GM23338 (cell line): ENCODE data around the gene FRAT1. TPM values are rescaled to one million over a fixed set of nuclear protein-coding genes. Genes with fewer than 3 reads are reported as not detected.

Experiments used
- ATAC-seq: fragments of 200-7000 bp; cut with Tn5 transposase; 3 replicates; pipeline ENCODE4 v1.9.1; 2020
- DNase-seq: peaks from one replicate; pipeline ENCODE4 v3.0.0-alpha.2; 2015; ENCODE audit warnings: low spot score
- H2AFZ ChIP-seq: fragments of 200-600 bp; sonication (generic); 2 replicates; pipeline ENCODE4 v1.8.0; 2016; ENCODE audit warnings: antibody characterized with exemption, mild to moderate bottlenecking, moderate library complexity
- H3F3A ChIP-seq: fragments of 200-600 bp; sonication (generic); replicated peaks from 2 replicates; pipeline ENCODE4 v1.8.0; 2017; ENCODE audit warnings: antibody characterized with exemption, mixed run types, low read depth
- H3K27ac ChIP-seq: fragments of 200-600 bp; sonication (generic); 2 replicates; pipeline ENCODE4 v1.6.1; 2016; ENCODE audit warnings: low read depth
- H3K27me3 ChIP-seq: fragments of 200-600 bp; sonication (generic); 2 replicates; pipeline ENCODE4 v1.8.0; 2016; ENCODE audit warnings: mild to moderate bottlenecking, mixed run types, moderate library complexity; ENCODE audit not compliant: insufficient read depth
- H3K36me3 ChIP-seq: fragments of 200-600 bp; sonication (generic); 2 replicates; pipeline ENCODE4 v1.8.0; 2016; ENCODE audit warnings: mild to moderate bottlenecking; ENCODE audit not compliant: insufficient read depth
- H3K4me1 ChIP-seq: fragments of 200-600 bp; sonication (generic); 2 replicates; pipeline ENCODE4 v1.8.0; 2016; ENCODE audit warnings: mild to moderate bottlenecking, moderate library complexity; ENCODE audit not compliant: insufficient read depth
- H3K4me2 ChIP-seq: fragments of 200-600 bp; sonication (generic); 2 replicates; pipeline ENCODE4 v1.7.1; 2017; ENCODE audit warnings: mixed run types
- H3K4me3 ChIP-seq: fragments of 200-600 bp; sonication (generic); 2 replicates; pipeline ENCODE4 v1.6.1; 2016; ENCODE audit warnings: mixed run types
- H3K79me2 ChIP-seq: fragments of 200-600 bp; sonication (generic); replicated peaks from 2 replicates; pipeline ENCODE4 v1.8.0; 2017; ENCODE audit warnings: mild to moderate bottlenecking; ENCODE audit not compliant: insufficient read depth
- H3K9me2 ChIP-seq: fragments of 200-600 bp; sonication (generic); 2 replicates; pipeline ENCODE4 v1.8.0; 2017; ENCODE audit not compliant: insufficient read depth
- H4K20me1 ChIP-seq: fragments of 200-600 bp; sonication (generic); replicated peaks from 2 replicates; pipeline ENCODE4 v1.8.0; 2017; ENCODE audit warnings: mild to moderate bottlenecking; ENCODE audit not compliant: insufficient read depth
- H3K27ac Mint-ChIP-seq: 2 replicates; pipeline ENCODE4 v1.8.0; 2020; ENCODE audit warnings: inconsistent platforms, mild to moderate bottlenecking, moderate library complexity, mixed read lengths
- H3K27me3 Mint-ChIP-seq: 3 replicates; pipeline ENCODE4 v1.8.0; 2022; ENCODE audit warnings: low read depth, mild to moderate bottlenecking, moderate library complexity, mixed read lengths, inconsistent platforms; ENCODE audit not compliant: insufficient read depth, poor library complexity
- H3K36me3 Mint-ChIP-seq: 3 replicates; pipeline ENCODE4 v1.8.0; 2021; ENCODE audit warnings: low read depth, mild to moderate bottlenecking, inconsistent platforms, moderate library complexity, mixed read lengths
- H3K4me1 Mint-ChIP-seq: 3 replicates; pipeline ENCODE4 v1.8.0; 2020; ENCODE audit warnings: mild to moderate bottlenecking, inconsistent platforms, mixed read lengths
- H3K4me3 Mint-ChIP-seq: 3 replicates; pipeline ENCODE4 v1.8.0; 2021; ENCODE audit warnings: moderate library complexity, mild to moderate bottlenecking, inconsistent platforms, mixed read lengths
- H3K9me3 Mint-ChIP-seq: 3 replicates; pipeline ENCODE4 v1.8.0; 2020; ENCODE audit warnings: moderate library complexity, mild to moderate bottlenecking, inconsistent platforms, mixed read lengths
- CREB1 ChIP-seq: fragments of 250-450 bp; sonication (Bioruptor Pico); IDR thresholded peaks from 2 replicates; pipeline ENCODE4 v1.5.0; 2020; ENCODE audit warnings: low read depth, mild to moderate bottlenecking, moderate library complexity
- EZH2 ChIP-seq: fragments of 200-600 bp; sonication (generic); IDR thresholded peaks from one replicate; pipeline ENCODE4 v1.8.0; 2017; ENCODE audit warnings: antibody characterized with exemption, mild to moderate bottlenecking, low read depth; ENCODE audit not compliant: unreplicated experiment
- EZH2phosphoT487 ChIP-seq: fragments of 200-600 bp; sonication (generic); IDR thresholded peaks from one replicate; pipeline ENCODE4 v1.8.1; 2018; ENCODE audit warnings: antibody characterized with exemption; ENCODE audit not compliant: unreplicated experiment
- JUNB ChIP-seq: IDR thresholded peaks from one replicate; pipeline ENCODE4 v1.6.1; 2016; ENCODE audit warnings: antibody characterized with exemption; ENCODE audit not compliant: unreplicated experiment
- NANOG ChIP-seq: IDR thresholded peaks from 2 replicates; pipeline ENCODE4 v1.6.1; 2016; ENCODE audit warnings: antibody characterized with exemption, borderline replicate concordance
- POLR2AphosphoS5 ChIP-seq: IDR thresholded peaks from 2 replicates; pipeline ENCODE4 v1.6.1; 2016; ENCODE audit warnings: antibody characterized with exemption, low read depth
- STAT1 ChIP-seq: IDR thresholded peaks from one replicate; pipeline ENCODE4 v1.6.1; 2016; ENCODE audit warnings: antibody characterized with exemption; ENCODE audit not compliant: unreplicated experiment
- ZNF114 ChIP-seq: fragments of 250-450 bp; sonication (Bioruptor Pico); IDR thresholded peaks from 2 replicates; pipeline ENCODE4 v1.5.0; 2020; ENCODE audit warnings: mild to moderate bottlenecking, moderate library complexity
- ZNF331 ChIP-seq: fragments of 250-450 bp; sonication (Bioruptor Pico); IDR thresholded peaks from 2 replicates; pipeline ENCODE4 v1.5.0; 2020; ENCODE audit warnings: low read depth, mild to moderate bottlenecking, moderate library complexity
- polyA plus RNA-seq: library from polyadenylated mRNA; unstranded; fragments of >200 nt; fragmentation: Nextera tagmentation; extraction: Ambion mirVana; gene quantifications from 2 replicates; pipeline ENCODE4 v1.2.1, GENCODE V29; 2016
- total RNA-seq: library from RNA; depleted of rRNA; stranded (reverse); fragments of >200 nt; shearing (Covaris generic); gene quantifications from 2 replicates; pipeline ENCODE4 v1.2.3, GENCODE V29; 2014
- TF ChIP-seq, protein P1 (sequence below): fragments of 250-450 bp; sonication (Bioruptor Pico); IDR thresholded peaks from 2 replicates; pipeline ENCODE4 v1.5.0; 2020; ENCODE audit warnings: mild to moderate bottlenecking, moderate library complexity
- TF ChIP-seq, protein P2 (sequence below): IDR thresholded peaks from one replicate; pipeline ENCODE4 v1.6.1; 2018; ENCODE audit warnings: antibody characterized with exemption; ENCODE audit not compliant: unreplicated experiment
- TF ChIP-seq, protein P3 (sequence below), 2 experiments: fragments of 200-600 bp in 1 of 2; sonication (generic) in 1 of 2; conservative IDR thresholded peaks; 2 replicates each; pipeline versions ENCODE4 v1.5.1 to v1.6.1; 2016 to 2017; ENCODE audit warnings: antibody characterized with exemption in 2 of 2, low read depth in 2 of 2, mild to moderate bottlenecking in 2 of 2, moderate library complexity in 1 of 2
- TF ChIP-seq, protein P4 (sequence below): IDR thresholded peaks from 2 replicates; pipeline ENCODE4 v1.6.1; 2016; ENCODE audit warnings: antibody characterized with exemption

FRAT1 gene
- total and polyA plus RNA-seq, 2 experiments from 2014 or later: 1.4 to 8.5 TPM

DNA sequence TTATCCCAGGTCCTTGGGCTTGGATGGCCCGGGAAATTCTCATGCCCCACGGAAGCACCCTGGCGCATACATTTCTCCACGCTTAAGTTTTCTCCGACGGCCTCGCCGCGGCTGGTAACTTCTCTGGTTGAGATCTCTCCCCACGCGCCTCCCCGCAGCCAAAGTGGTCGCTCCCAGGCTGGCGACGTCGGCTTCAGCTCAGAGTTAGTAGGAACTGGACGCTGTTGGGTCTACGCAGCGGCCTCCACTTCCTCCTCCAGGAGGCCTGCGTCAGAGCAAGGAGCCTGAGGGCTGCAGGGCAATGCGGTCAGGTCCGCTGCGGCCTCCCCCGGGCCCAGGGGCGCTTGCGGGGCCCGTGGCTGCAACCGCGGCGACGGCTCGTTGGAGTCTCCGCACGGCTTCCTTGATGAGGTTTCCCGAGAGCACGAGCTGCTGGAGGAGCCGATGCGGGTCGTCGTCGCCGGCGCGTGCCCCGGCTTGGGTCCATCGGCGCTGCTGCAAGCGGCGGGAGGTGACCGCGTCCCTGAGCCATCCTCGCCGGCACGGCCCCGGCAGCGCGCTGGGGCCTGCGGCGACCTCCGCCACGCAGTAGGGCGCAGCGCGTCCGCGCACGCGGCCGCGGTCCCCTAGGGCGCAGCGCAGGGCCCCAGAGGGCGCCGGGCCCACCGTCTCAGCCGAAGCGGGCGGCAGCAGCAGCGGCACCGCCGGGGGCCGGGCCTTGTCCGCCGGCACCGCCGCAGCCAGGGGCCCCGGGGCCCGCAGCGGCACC lies 14.7 kb downstream of the FRAT1 start:
- ATAC-seq: no peak
- H3K27ac ChIP-seq: peak overlapping the region; percentile 85; the same call in 1 of the 2 replicates

More for the DNA sequence above, 14.7 kb downstream of the FRAT1 start:
- H3K4me1 Mint-ChIP-seq: peaks cover 48% of the 10 kb centered on the region
- Histone ChIP-seq H3K9me2 (no peaks in the 10 kb centered on the region), H2AFZ (no peak overlapping the region), H3K36me3 (no peaks in the 10 kb centered on the region), H3K27me3 (no peaks in the 10 kb centered on the region), H3K79me2 (peaks cover 51% of the 10 kb centered on the region), H3K4me2 (peak overlapping the region; percentile 93), H3K4me1 (peaks cover 51% of the 10 kb centered on the region), H3K4me3 (peak overlapping the region; percentile 82), H4K20me1 (peaks cover 24% of the 10 kb centered on the region), H3F3A (peaks cover 14% of the 10 kb centered on the region)
- TF ChIP-seq, protein P1, sequence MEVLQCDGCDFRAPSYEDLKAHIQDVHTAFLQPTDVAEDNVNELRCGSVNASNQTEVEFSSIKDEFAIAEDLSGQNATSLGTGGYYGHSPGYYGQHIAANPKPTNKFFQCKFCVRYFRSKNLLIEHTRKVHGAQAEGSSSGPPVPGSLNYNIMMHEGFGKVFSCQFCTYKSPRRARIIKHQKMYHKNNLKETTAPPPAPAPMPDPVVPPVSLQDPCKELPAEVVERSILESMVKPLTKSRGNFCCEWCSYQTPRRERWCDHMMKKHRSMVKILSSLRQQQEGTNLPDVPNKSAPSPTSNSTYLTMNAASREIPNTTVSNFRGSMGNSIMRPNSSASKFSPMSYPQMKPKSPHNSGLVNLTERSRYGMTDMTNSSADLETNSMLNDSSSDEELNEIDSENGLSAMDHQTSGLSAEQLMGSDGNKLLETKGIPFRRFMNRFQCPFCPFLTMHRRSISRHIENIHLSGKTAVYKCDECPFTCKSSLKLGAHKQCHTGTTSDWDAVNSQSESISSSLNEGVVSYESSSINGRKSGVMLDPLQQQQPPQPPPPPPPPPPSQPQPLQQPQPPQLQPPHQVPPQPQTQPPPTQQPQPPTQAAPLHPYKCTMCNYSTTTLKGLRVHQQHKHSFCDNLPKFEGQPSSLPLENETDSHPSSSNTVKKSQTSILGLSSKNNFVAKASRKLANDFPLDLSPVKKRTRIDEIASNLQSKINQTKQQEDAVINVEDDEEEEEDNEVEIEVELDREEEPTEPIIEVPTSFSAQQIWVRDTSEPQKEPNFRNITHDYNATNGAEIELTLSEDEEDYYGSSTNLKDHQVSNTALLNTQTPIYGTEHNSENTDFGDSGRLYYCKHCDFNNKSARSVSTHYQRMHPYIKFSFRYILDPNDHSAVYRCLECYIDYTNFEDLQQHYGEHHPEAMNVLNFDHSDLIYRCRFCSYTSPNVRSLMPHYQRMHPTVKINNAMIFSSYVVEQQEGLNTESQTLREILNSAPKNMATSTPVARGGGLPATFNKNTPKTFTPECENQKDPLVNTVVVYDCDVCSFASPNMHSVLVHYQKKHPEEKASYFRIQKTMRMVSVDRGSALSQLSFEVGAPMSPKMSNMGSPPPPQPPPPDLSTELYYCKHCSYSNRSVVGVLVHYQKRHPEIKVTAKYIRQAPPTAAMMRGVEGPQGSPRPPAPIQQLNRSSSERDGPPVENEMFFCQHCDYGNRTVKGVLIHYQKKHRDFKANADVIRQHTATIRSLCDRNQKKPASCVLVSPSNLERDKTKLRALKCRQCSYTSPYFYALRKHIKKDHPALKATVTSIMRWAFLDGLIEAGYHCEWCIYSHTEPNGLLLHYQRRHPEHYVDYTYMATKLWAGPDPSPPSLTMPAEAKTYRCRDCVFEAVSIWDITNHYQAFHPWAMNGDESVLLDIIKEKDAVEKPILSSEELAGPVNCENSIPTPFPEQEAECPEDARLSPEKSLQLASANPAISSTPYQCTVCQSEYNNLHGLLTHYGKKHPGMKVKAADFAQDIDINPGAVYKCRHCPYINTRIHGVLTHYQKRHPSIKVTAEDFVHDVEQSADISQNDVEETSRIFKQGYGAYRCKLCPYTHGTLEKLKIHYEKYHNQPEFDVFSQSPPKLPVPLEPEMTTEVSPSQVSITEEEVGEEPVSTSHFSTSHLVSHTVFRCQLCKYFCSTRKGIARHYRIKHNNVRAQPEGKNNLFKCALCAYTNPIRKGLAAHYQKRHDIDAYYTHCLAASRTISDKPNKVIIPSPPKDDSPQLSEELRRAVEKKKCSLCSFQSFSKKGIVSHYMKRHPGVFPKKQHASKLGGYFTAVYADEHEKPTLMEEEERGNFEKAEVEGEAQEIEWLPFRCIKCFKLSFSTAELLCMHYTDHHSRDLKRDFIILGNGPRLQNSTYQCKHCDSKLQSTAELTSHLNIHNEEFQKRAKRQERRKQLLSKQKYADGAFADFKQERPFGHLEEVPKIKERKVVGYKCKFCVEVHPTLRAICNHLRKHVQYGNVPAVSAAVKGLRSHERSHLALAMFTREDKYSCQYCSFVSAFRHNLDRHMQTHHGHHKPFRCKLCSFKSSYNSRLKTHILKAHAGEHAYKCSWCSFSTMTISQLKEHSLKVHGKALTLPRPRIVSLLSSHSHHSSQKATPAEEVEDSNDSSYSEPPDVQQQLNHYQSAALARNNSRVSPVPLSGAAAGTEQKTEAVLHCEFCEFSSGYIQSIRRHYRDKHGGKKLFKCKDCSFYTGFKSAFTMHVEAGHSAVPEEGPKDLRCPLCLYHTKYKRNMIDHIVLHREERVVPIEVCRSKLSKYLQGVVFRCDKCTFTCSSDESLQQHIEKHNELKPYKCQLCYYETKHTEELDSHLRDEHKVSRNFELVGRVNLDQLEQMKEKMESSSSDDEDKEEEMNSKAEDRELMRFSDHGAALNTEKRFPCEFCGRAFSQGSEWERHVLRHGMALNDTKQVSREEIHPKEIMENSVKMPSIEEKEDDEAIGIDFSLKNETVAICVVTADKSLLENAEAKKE (CRISPR knock-in tag): no peak
- no peak for TF ChIP-seq CREB1
- TF ChIP-seq NANOG: no peak
- TF ChIP-seq, protein P2, sequence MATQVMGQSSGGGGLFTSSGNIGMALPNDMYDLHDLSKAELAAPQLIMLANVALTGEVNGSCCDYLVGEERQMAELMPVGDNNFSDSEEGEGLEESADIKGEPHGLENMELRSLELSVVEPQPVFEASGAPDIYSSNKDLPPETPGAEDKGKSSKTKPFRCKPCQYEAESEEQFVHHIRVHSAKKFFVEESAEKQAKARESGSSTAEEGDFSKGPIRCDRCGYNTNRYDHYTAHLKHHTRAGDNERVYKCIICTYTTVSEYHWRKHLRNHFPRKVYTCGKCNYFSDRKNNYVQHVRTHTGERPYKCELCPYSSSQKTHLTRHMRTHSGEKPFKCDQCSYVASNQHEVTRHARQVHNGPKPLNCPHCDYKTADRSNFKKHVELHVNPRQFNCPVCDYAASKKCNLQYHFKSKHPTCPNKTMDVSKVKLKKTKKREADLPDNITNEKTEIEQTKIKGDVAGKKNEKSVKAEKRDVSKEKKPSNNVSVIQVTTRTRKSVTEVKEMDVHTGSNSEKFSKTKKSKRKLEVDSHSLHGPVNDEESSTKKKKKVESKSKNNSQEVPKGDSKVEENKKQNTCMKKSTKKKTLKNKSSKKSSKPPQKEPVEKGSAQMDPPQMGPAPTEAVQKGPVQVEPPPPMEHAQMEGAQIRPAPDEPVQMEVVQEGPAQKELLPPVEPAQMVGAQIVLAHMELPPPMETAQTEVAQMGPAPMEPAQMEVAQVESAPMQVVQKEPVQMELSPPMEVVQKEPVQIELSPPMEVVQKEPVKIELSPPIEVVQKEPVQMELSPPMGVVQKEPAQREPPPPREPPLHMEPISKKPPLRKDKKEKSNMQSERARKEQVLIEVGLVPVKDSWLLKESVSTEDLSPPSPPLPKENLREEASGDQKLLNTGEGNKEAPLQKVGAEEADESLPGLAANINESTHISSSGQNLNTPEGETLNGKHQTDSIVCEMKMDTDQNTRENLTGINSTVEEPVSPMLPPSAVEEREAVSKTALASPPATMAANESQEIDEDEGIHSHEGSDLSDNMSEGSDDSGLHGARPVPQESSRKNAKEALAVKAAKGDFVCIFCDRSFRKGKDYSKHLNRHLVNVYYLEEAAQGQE: no peak
- TF ChIP-seq, protein P3, sequence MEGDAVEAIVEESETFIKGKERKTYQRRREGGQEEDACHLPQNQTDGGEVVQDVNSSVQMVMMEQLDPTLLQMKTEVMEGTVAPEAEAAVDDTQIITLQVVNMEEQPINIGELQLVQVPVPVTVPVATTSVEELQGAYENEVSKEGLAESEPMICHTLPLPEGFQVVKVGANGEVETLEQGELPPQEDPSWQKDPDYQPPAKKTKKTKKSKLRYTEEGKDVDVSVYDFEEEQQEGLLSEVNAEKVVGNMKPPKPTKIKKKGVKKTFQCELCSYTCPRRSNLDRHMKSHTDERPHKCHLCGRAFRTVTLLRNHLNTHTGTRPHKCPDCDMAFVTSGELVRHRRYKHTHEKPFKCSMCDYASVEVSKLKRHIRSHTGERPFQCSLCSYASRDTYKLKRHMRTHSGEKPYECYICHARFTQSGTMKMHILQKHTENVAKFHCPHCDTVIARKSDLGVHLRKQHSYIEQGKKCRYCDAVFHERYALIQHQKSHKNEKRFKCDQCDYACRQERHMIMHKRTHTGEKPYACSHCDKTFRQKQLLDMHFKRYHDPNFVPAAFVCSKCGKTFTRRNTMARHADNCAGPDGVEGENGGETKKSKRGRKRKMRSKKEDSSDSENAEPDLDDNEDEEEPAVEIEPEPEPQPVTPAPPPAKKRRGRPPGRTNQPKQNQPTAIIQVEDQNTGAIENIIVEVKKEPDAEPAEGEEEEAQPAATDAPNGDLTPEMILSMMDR (conservative IDR thresholded peaks at IDR 0.05; ENCODE audit: low read depth in 2 of 2): no peak
- TF ChIP-seq, protein P4, sequence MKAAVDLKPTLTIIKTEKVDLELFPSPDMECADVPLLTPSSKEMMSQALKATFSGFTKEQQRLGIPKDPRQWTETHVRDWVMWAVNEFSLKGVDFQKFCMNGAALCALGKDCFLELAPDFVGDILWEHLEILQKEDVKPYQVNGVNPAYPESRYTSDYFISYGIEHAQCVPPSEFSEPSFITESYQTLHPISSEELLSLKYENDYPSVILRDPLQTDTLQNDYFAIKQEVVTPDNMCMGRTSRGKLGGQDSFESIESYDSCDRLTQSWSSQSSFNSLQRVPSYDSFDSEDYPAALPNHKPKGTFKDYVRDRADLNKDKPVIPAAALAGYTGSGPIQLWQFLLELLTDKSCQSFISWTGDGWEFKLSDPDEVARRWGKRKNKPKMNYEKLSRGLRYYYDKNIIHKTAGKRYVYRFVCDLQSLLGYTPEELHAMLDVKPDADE: no peak
- TF ChIP-seq STAT1: no peak
- no peak for TF ChIP-seq ZNF114
- TF ChIP-seq POLR2AphosphoS5: no peak
- no peak for TF ChIP-seq EZH2phosphoT487
- TF ChIP-seq JUNB: no peak
- TF ChIP-seq ZNF331 (CRISPR knock-in tag): no peak
- TF ChIP-seq EZH2: no peak
- H3K27me3 Mint-ChIP-seq: peaks cover 18% of the 10 kb centered on the region
- peaks cover 40% of the 10 kb centered on the region for H3K36me3 Mint-ChIP-seq
- H3K27ac Mint-ChIP-seq: peak overlapping the region; percentile 95
- H3K9me3 Mint-ChIP-seq: no peaks in the 10 kb centered on the region
- DNase-seq: peak; percentile 48
- peak overlapping the region; percentile 94 for H3K4me3 Mint-ChIP-seq
